ENCODE results near the gene FAM240B. TPM values are rescaled to one million over a fixed set of nuclear protein-coding genes. Genes with fewer than 3 reads are reported as not detected.

FAM240B gene
- total RNA-seq, 5 donors from 2014 or later (not counting 1 experiment from before 2014, with no cell fraction given) = not detected

GRCh38 chr9:38687389-38687842, 32.5 kb downstream of the FAM240B start:
- no peak overlapping the region for H3K4me3 ChIP-seq (ENCODE audit: control insufficient read depth in 1 of 2, extremely low read depth in 1 of 2, low read length in 1 of 2)
- no peaks in the 10 kb centered on the region for H3K36me3 ChIP-seq (ENCODE audit: control insufficient read depth in 2 of 2, extremely low read depth in 1 of 2, insufficient read depth in 1 of 2, low read length in 1 of 2)
- no peaks in the 10 kb centered on the region for H3K4me1 ChIP-seq (ENCODE audit: control insufficient read depth in 1 of 2, extremely low read depth in 1 of 2, insufficient read depth in 2 of 2, low read length in 2 of 2)
- ChIA-PET CTCF (no interaction called here), POLR2A (no interaction called here)
- no peak overlapping the region for H3K27ac ChIP-seq (ENCODE audit: low read length)
- ATAC-seq (replicated peaks in 1 of 4) (peak in 3 of 4 experiments; percentile 67 to 69 (median 68)), DNase-seq (peak in 9 of 35 experiments; percentile 1 to 29 (median 9))
- Mint-ChIP-seq H3K4me3 (peak overlapping the region; percentile 34 to 55 (median 43)), H3K9me3 (no peaks in the 10 kb centered on the region), H3K27me3 (peaks cover 24 to 26% of the 10 kb centered on the region in 2 donors), H3K36me3 (no peaks in the 10 kb centered on the region), H3K4me1 (peaks cover 0 to 9% (median 7%) of the 10 kb centered on the region in 3 donors), H3K27ac (no peak overlapping the region)
- 39% methylated on average over 12 of the region's 21 CpGs for WGBS (ENCODE audit: insufficient coverage)
- H3K27me3 ChIP-seq (replicated peaks in 1 of 2; ENCODE audit: control insufficient read depth in 2 of 2, extremely low read depth in 1 of 2, insufficient read depth in 2 of 2, low read length in 1 of 2) = peaks cover 0 to 15% of the 10 kb centered on the region in 2 experiments
- no peaks in the 10 kb centered on the region for H3K9me3 ChIP-seq

- CTCF ChIA-PET = no interaction called here
- H3K27ac Mint-ChIP-seq = no peak overlapping the region
- DNase-seq (no peak), ATAC-seq (replicated peaks in 1 of 4) (no peak)
- Histone ChIP-seq H3K27ac (ENCODE audit: low read length) (no peak overlapping the region), H3K36me3 (ENCODE audit: control insufficient read depth in 2 of 2, extremely low read depth in 1 of 2, insufficient read depth in 1 of 2, low read length in 1 of 2) (no peaks in the 10 kb centered on the region), H3K4me3 (ENCODE audit: control insufficient read depth in 1 of 2, extremely low read depth in 1 of 2, low read length in 1 of 2) (no peak overlapping the region), H3K27me3 (replicated peaks in 1 of 2; ENCODE audit: control insufficient read depth in 2 of 2, extremely low read depth in 1 of 2, insufficient read depth in 2 of 2, low read length in 1 of 2) (peaks cover 0 to 15% of the 10 kb centered on the region in 2 experiments), H3K9me3 (no peaks in the 10 kb centered on the region), H3K4me1 (ENCODE audit: control insufficient read depth in 1 of 2, extremely low read depth in 1 of 2, insufficient read depth in 2 of 2, low read length in 2 of 2) (no peaks in the 10 kb centered on the region)
- WGBS (ENCODE audit: insufficient coverage) = 63% methylated on average over 9 of the region's 10 CpGs
- peak overlapping the region in 2 of 3 donors; percentile 34 to 55 for H3K4me3 Mint-ChIP-seq
- POLR2A ChIA-PET = no interaction called here
- H3K9me3 Mint-ChIP-seq = no peaks in the 10 kb centered on the region
- peaks cover 0 to 9% (median 7%) of the 10 kb centered on the region in 3 donors for H3K4me1 Mint-ChIP-seq
- H3K27me3 Mint-ChIP-seq = peaks cover 24 to 26% of the 10 kb centered on the region in 2 donors
- no peaks in the 10 kb centered on the region for H3K36me3 Mint-ChIP-seq
Measured at GRCh38 chr9:38686933-38687332, 33.0 kb downstream of the FAM240B start.

- Mint-ChIP-seq H3K36me3 (no peaks in the 10 kb centered on the region), H3K27ac (no peak overlapping the region), H3K27me3 (peaks cover 24 to 26% of the 10 kb centered on the region in 2 donors), H3K4me3 (no peak overlapping the region), H3K4me1 (peaks cover 0 to 9% (median 7%) of the 10 kb centered on the region in 3 donors), H3K9me3 (no peaks in the 10 kb centered on the region)
- ATAC-seq (replicated peaks in 1 of 4) (no peak), DNase-seq (no peak)
- H3K4me3 ChIP-seq (ENCODE audit: control insufficient read depth in 1 of 2, extremely low read depth in 1 of 2, low read length in 1 of 2) = no peak overlapping the region
- H3K4me1 ChIP-seq (ENCODE audit: control insufficient read depth in 1 of 2, extremely low read depth in 1 of 2, insufficient read depth in 2 of 2, low read length in 2 of 2) = no peaks in the 10 kb centered on the region
- H3K27ac ChIP-seq (ENCODE audit: low read length) = no peak overlapping the region
- H3K27me3 ChIP-seq (replicated peaks in 1 of 2; ENCODE audit: control insufficient read depth in 2 of 2, extremely low read depth in 1 of 2, insufficient read depth in 2 of 2, low read length in 1 of 2) = peaks cover 0 to 15% of the 10 kb centered on the region in 2 experiments
- no peaks in the 10 kb centered on the region for H3K9me3 ChIP-seq
- WGBS (ENCODE audit: insufficient coverage) = no CpG with 5 or more reads among the region's 2 CpGs
- CTCF ChIA-PET = interaction anchor here in 1 of 2 donors (0.6 kb wide), 1 partner anchor 9 kb away, joined by 3 read pairs; no protein-coding TSS in a partner anchor
- POLR2A ChIA-PET = no interaction called here
- no peaks in the 10 kb centered on the region for H3K36me3 ChIP-seq (ENCODE audit: control insufficient read depth in 2 of 2, extremely low read depth in 1 of 2, insufficient read depth in 1 of 2, low read length in 1 of 2)
Measured at GRCh38 chr9:38685535-38685934, 34.4 kb downstream of the FAM240B start.

- POLR2A ChIA-PET = no interaction called here
- ATAC-seq (replicated peaks in 1 of 4) = no peak
- H3K36me3 Mint-ChIP-seq = no peaks in the 10 kb centered on the region
Measured at GRCh38 chr9:38683336-38683735, 36.6 kb downstream of the FAM240B start.

GRCh38 chr9:38682713-38683112, 37.2 kb downstream of the FAM240B start:
- no peak for ATAC-seq (replicated peaks in 1 of 4)
- no peaks in the 10 kb centered on the region for H3K9me3 Mint-ChIP-seq
- no peak for DNase-seq
- POLR2A ChIA-PET = no interaction called here
- no peak overlapping the region for H3K27ac ChIP-seq (ENCODE audit: low read length)
- no peaks in the 10 kb centered on the region for H3K4me1 ChIP-seq (ENCODE audit: control insufficient read depth in 1 of 2, extremely low read depth in 1 of 2, insufficient read depth in 2 of 2, low read length in 2 of 2)
- H3K27ac Mint-ChIP-seq = no peak overlapping the region
- no peak overlapping the region for H3K4me3 Mint-ChIP-seq
- peaks cover 18 to 21% of the 10 kb centered on the region in 2 donors for H3K27me3 Mint-ChIP-seq
- H3K4me1 Mint-ChIP-seq = peaks cover 0 to 9% (median 7%) of the 10 kb centered on the region in 3 donors
- CTCF ChIA-PET = no interaction called here
- no peak overlapping the region for H3K4me3 ChIP-seq (ENCODE audit: control insufficient read depth in 1 of 2, extremely low read depth in 1 of 2, low read length in 1 of 2)
- no peaks in the 10 kb centered on the region for H3K9me3 ChIP-seq
- no peaks in the 10 kb centered on the region for H3K36me3 Mint-ChIP-seq
- 83% methylated on average over 1 of the region's 3 CpGs for WGBS (ENCODE audit: insufficient coverage)
- H3K36me3 ChIP-seq (ENCODE audit: control insufficient read depth in 2 of 2, extremely low read depth in 1 of 2, insufficient read depth in 1 of 2, low read length in 1 of 2) = no peaks in the 10 kb centered on the region
- H3K27me3 ChIP-seq (replicated peaks in 1 of 2; ENCODE audit: control insufficient read depth in 2 of 2, extremely low read depth in 1 of 2, insufficient read depth in 2 of 2, low read length in 1 of 2) = peaks cover 0 to 10% of the 10 kb centered on the region in 2 experiments

More at GRCh38 chr9:38683336-38683735, 36.6 kb downstream of the FAM240B start:
- Mint-ChIP-seq H3K27ac (no peak overlapping the region), H3K4me1 (peaks cover 0 to 9% (median 7%) of the 10 kb centered on the region in 3 donors), H3K27me3 (peaks cover 22 to 25% of the 10 kb centered on the region in 2 donors), H3K9me3 (no peaks in the 10 kb centered on the region), H3K4me3 (no peak overlapping the region)
- Histone ChIP-seq H3K4me1 (ENCODE audit: control insufficient read depth in 1 of 2, extremely low read depth in 1 of 2, insufficient read depth in 2 of 2, low read length in 2 of 2) (no peaks in the 10 kb centered on the region), H3K27me3 (replicated peaks in 1 of 2; ENCODE audit: control insufficient read depth in 2 of 2, extremely low read depth in 1 of 2, insufficient read depth in 2 of 2, low read length in 1 of 2) (peaks cover 0 to 15% of the 10 kb centered on the region in 2 experiments), H3K27ac (ENCODE audit: low read length) (no peak overlapping the region), H3K36me3 (ENCODE audit: control insufficient read depth in 2 of 2, extremely low read depth in 1 of 2, insufficient read depth in 1 of 2, low read length in 1 of 2) (no peaks in the 10 kb centered on the region), H3K9me3 (no peaks in the 10 kb centered on the region), H3K4me3 (ENCODE audit: control insufficient read depth in 1 of 2, extremely low read depth in 1 of 2, low read length in 1 of 2) (no peak overlapping the region)
- 67% methylated on average over 2 of the region's 8 CpGs for WGBS (ENCODE audit: insufficient coverage)
- no peak for DNase-seq
- CTCF ChIA-PET = no interaction called here

GRCh38 chr9:38681747-38682227, 38.1 kb downstream of the FAM240B start:
- H3K9me3 ChIP-seq = no peaks in the 10 kb centered on the region
- H3K27me3 Mint-ChIP-seq = peaks cover 13 to 24% of the 10 kb centered on the region in 2 donors
- no peak overlapping the region for H3K27ac Mint-ChIP-seq
- H3K36me3 ChIP-seq (ENCODE audit: control insufficient read depth in 2 of 2, extremely low read depth in 1 of 2, insufficient read depth in 1 of 2, low read length in 1 of 2) = no peaks in the 10 kb centered on the region
- DNase-seq = no peak
- CTCF ChIA-PET = no interaction called here
- H3K9me3 Mint-ChIP-seq = no peaks in the 10 kb centered on the region
- H3K4me1 Mint-ChIP-seq = peaks cover 0 to under 1% (median 0%) of the 10 kb centered on the region in 3 donors
- no peaks in the 10 kb centered on the region for H3K4me1 ChIP-seq (ENCODE audit: control insufficient read depth in 1 of 2, extremely low read depth in 1 of 2, insufficient read depth in 2 of 2, low read length in 2 of 2)
- peaks cover 0 to 8% of the 10 kb centered on the region in 2 experiments for H3K27me3 ChIP-seq (replicated peaks in 1 of 2; ENCODE audit: control insufficient read depth in 2 of 2, extremely low read depth in 1 of 2, insufficient read depth in 2 of 2, low read length in 1 of 2)
- WGBS (ENCODE audit: insufficient coverage) = 61% methylated on average over 2 of the region's 4 CpGs
- H3K27ac ChIP-seq (ENCODE audit: low read length) = no peak overlapping the region
- no peak for ATAC-seq (replicated peaks in 1 of 4)
- POLR2A ChIA-PET = no interaction called here
- no peaks in the 10 kb centered on the region for H3K36me3 Mint-ChIP-seq
- no peak overlapping the region for H3K4me3 Mint-ChIP-seq
- H3K4me3 ChIP-seq (ENCODE audit: control insufficient read depth in 1 of 2, extremely low read depth in 1 of 2, low read length in 1 of 2) = no peak overlapping the region

All from T-cell (primary cell).